ENCODE results near the gene SEMA4G.

Gene SEMA4G

GRCh38 chr10:101006593-101007098 is 37.3 kb downstream of the SEMA4G start:
- DNase-seq (ENCODE audit: low read depth in 2 of 2), result no peak

- no peak for DNase-seq (ENCODE audit: low read depth in 2 of 2)
These were observed 37.9 kb downstream of the SEMA4G start for GRCh38 chr10:101007099-101007711.

- DNase-seq (ENCODE audit: low read depth in 2 of 2), result no peak
These were observed 38.9 kb downstream of the SEMA4G start for GRCh38 chr10:101007915-101008822.

DNA sequence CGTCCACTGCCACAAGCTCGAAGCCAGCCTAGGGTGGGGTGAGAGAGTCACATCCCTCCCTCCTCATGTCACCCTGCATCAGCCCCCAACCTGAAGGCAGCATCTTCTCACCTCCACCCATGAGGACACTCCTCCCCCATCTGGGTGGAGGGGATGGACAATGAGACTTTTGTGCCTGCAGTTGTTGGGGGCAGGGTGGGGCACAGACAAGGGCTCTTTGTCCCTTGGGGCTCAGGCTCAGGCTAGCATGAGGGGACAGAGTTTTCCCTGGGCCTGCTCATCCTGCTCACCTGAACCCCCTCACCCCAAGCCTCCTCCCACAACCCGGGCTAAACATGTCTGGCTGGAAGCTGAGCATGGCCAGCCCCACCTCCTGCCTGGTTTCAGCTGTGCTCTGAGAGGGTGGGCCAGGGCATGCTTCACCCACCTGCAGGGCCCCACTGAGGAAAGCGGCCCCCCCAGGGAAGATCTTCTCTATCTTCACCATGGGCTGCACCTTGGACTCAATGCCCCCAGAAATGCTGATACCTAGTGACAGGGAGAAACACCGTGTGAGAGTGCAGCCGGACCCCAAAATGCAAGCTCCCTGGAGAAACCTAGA is 39.6 kb downstream of the SEMA4G start:
- DNase-seq (ENCODE audit: low read depth in 2 of 2), result no peak

GRCh38 chr10:101010329-101010728 is 41.0 kb downstream of the SEMA4G start:
- no peak for DNase-seq (ENCODE audit: low read depth in 2 of 2)

- no peak for DNase-seq (ENCODE audit: low read depth in 2 of 2)
These were observed 42.5 kb downstream of the SEMA4G start for GRCh38 chr10:101011517-101012423.

GRCh38 chr10:101012525-101013364 is 43.4 kb downstream of the SEMA4G start:
- peak in 1 of 2 donors; percentile 63 for DNase-seq (ENCODE audit: low read depth in 2 of 2)

- no peak for DNase-seq (ENCODE audit: low read depth in 2 of 2)
These were observed 44.1 kb downstream of the SEMA4G start for GRCh38 chr10:101013365-101013825.

DNA sequence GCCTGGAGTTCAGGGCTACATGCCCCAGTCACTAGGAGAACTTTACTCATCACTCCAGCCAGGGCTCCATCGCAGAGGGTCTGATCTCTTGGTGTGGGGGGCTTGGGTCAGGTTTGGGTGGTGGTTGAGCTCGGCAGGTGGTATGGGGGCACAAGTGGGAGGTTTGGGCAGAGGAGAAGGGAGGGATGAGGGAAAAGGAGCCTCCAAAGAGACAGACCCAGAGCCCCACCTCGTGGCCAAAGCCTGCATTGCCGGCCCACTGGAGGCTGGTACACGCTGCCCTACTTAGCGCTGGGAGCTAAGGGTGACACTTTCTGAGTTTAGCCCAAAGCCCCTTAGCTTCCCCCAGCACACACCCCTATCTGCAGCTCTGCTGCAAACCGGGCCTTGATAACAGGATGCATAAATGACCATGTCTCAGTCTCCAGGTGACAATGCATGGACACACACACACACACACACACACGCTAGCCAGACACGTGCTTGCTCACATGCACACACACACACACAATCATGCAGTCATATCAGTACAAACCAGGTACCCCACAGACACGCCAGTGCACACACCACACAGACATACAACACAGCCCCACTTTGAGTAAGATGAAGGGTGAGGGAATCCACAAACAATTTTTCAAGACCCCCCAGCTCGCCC is 45.1 kb downstream of the SEMA4G start:
- DNase-seq (ENCODE audit: low read depth in 2 of 2), result peak; percentile 55 to 72

DNA sequence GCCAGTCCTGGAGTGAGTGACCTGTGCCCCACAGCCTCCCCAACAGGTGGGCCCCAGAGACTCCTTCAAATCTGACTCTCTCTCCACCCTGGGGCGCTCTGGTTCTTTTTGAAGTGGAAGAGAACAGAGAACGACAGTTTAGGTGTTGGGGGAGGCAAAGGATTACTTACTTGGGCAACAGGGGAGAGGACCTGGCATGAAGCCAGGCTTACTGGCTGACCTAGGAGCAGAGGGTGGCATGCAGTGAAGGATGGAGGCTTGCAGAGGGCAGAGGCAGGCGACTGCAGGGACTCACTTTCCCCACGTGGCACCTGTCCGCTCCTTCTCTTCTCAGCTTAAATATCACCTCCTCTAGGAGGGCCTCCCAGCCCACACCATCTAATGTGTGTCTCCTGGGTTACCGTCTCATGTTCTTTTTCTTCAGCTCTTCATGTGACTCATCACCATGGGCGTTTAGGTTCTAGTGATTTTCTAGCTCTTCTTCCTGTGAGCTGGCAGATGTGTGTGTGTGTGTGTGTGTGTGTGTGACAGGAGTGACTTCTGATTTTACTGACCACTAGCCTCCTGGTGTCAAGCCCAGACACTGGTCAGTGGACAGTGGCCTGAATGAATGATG is 45.8 kb downstream of the SEMA4G start:
- no peak for DNase-seq (ENCODE audit: low read depth in 2 of 2)

DNA sequence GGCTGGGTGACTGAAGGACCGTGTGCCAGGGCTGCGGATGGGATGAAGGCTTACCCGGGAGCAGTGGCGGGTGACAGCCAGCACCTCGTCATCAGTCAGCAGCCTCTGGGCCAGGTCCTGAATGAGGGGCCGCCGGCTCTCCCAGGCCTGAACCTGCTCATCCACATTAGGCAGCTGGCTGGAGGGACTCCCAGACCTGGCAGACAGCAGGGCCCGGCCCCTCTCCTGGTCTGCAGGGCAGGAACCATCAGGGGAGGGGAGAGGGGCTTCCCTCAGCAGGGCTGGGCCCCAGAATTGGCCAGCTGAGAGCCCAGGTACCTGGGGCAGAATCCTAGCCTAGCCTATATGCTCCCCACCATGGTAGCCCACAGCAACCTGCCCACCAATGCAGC is 46.3 kb downstream of the SEMA4G start:
- DNase-seq (ENCODE audit: low read depth in 2 of 2), result no peak

- no peak for DNase-seq (ENCODE audit: low read depth in 2 of 2)
These were observed 47.5 kb downstream of the SEMA4G start for GRCh38 chr10:101016814-101017213.

- no peak for DNase-seq (ENCODE audit: low read depth in 2 of 2)
These were observed 48.9 kb downstream of the SEMA4G start for GRCh38 chr10:101018118-101018599.

GRCh38 chr10:101018600-101019439 is 49.5 kb downstream of the SEMA4G start:
- DNase-seq (ENCODE audit: low read depth in 2 of 2), result peak in 1 of 2 donors; percentile 53
